K562 (cell line): Measurements from ENCODE around the gene HADH. TPM values are rescaled to one million over a fixed set of nuclear protein-coding genes. Genes with fewer than 3 reads are reported as not detected.
A peak's percentile ranks its signal among the peaks of the same experiment; 100 is the strongest.

Experiments used
- CBFB ChIP-seq: sonication (generic); formaldehyde crosslinking; IDR thresholded peaks from 2 replicates; pipeline ENCODE4 v1.4.0; 2020; ENCODE audit warnings: mild to moderate bottlenecking, missing genetic modification reagents
- CCNT2 ChIP-seq: IDR thresholded peaks from 2 replicates; pipeline ENCODE4 v1.6.1; 2011; ENCODE audit warnings: borderline replicate concordance, low read depth, mild to moderate bottlenecking, moderate library complexity, mixed read lengths, low read length; ENCODE audit not compliant: insufficient read length; ENCODE audit errors: extremely low read depth
- CSDE1 ChIP-seq, 2 experiments: fragments of 450-650 bp; IDR thresholded peaks; 2 replicates each; pipeline ENCODE4 v1.6.1; 2016; ENCODE audit warnings: mild to moderate bottlenecking in 1 of 2
- FOXA3 ChIP-seq, 2 experiments: fragments of 450-650 bp in 1 of 2; sonication (generic) in 1 of 2; formaldehyde crosslinking; IDR thresholded peaks in 1 of 2; conservative IDR thresholded peaks in 1 of 2; 2 replicates each; pipeline versions ENCODE4 v1.4.0 to v1.8.0; 2020 to 2022; ENCODE audit warnings: mild to moderate bottlenecking in 2 of 2, missing genetic modification reagents in 1 of 2
- GTF2E2 ChIP-seq: fragments of 200-800 bp; sonication (Bioruptor generic); IDR thresholded peaks from 2 replicates; pipeline ENCODE4 v1.6.1; 2016; ENCODE audit warnings: missing genetic modification characterization, missing compliant biosample characterization
- KAT7 ChIP-seq: sonication (generic); formaldehyde crosslinking; IDR thresholded peaks from 2 replicates; pipeline ENCODE4 v1.8.0; 2022; ENCODE audit warnings: missing genetic modification reagents, mild to moderate bottlenecking, borderline replicate concordance
- MBD2 ChIP-seq: sonication (generic); IDR thresholded peaks from 2 replicates; pipeline ENCODE4 v1.6.1; 2016; ENCODE audit warnings: low read depth, borderline replicate concordance
- NONO ChIP-seq, 2 experiments: fragments of 200-400 bp in 1 of 2; fragments of 450-650 bp in 1 of 2; formaldehyde crosslinking in 1 of 2; IDR thresholded peaks; 2 replicates each; pipeline ENCODE4 v1.6.1; 2017; ENCODE audit warnings: low read depth in 2 of 2, mild to moderate bottlenecking in 2 of 2, moderate library complexity in 2 of 2, low read length in 1 of 2
- PHF8 ChIP-seq: fragments of 200-600 bp; sonication (generic); IDR thresholded peaks from 2 replicates; pipeline ENCODE4 v1.6.1; 2012; ENCODE audit warnings: mixed run types, mild to moderate bottlenecking, inconsistent platforms, low read length, moderate library complexity, borderline replicate concordance
- POU5F1 ChIP-seq: fragments of 150-350 bp; IDR thresholded peaks from 2 replicates; pipeline ENCODE4 v1.6.1; 2014; ENCODE audit warnings: borderline replicate concordance, low read length, low read depth, mild to moderate bottlenecking; ENCODE audit not compliant: partially characterized antibody
- SP1 ChIP-seq: sonication (generic); formaldehyde crosslinking; IDR thresholded peaks from 2 replicates; pipeline ENCODE4 v1.8.1; 2022; ENCODE audit warnings: mild to moderate bottlenecking, missing genetic modification reagents
- SP2 ChIP-seq: IDR thresholded peaks from 2 replicates; pipeline ENCODE4 v1.6.1; 2011; ENCODE audit warnings: mild to moderate bottlenecking, low read depth, low read length, moderate library complexity; ENCODE audit not compliant: poor library complexity, severe bottlenecking; ENCODE audit errors: extremely low read depth
- ZC3H11A ChIP-seq: IDR thresholded peaks from 2 replicates; pipeline ENCODE4 v1.6.1; 2012; ENCODE audit warnings: low read depth, low read length, improper control_type of control experiment
- ZNF12 ChIP-seq: sonication (generic); formaldehyde crosslinking; IDR thresholded peaks from 2 replicates; pipeline ENCODE4 v1.4.0; 2020; ENCODE audit warnings: mild to moderate bottlenecking, missing genetic modification reagents
- ZNF224 ChIP-seq: sonication (generic); formaldehyde crosslinking; IDR thresholded peaks from 2 replicates; pipeline ENCODE4 v1.8.0; 2022; ENCODE audit warnings: mild to moderate bottlenecking, missing genetic modification reagents
- polyA plus RNA-seq, 8 experiments: library from polyadenylated mRNA; depleted of rRNA in 4 of 8; stranded (reverse) in 5 of 8; unstranded in 3 of 8; fragments of >200 nt; fragmentation: Nextera tagmentation in 2 of 8; fragmentation: Illumina TruSeq in 1 of 8; extraction: Ambion mirVana in 2 of 8; extraction: Trizol in 1 of 8; gene quantifications; 2 replicates each; pipeline versions ENCODE4 v1.2.1 to v1.2.3, GENCODE V29; 2011 to 2014; ENCODE audit warnings: inconsistent platforms in 1 of 8, missing spikeins in 1 of 8
- total RNA-seq, 7 experiments: library from RNA; depleted of rRNA in 6 of 7; stranded (reverse); fragments of >200 nt in 6 of 7; fragmentation: Illumina TruSeq in 2 of 7; extraction: Trizol in 2 of 7; gene quantifications; 2 replicates each; pipeline versions ENCODE4 v1.2.1 to v1.2.3, GENCODE V29; 2011 to 2021; ENCODE audit warnings: low replicate concordance in 1 of 7
- TF ChIP-seq, protein P1 (sequence below): fragments of 250-450 bp; sonication (Bioruptor Pico); IDR thresholded peaks from 2 replicates; pipeline ENCODE4 v1.5.0; 2021; ENCODE audit warnings: mild to moderate bottlenecking, moderate library complexity
- TF ChIP-seq, protein P2 (sequence below): fragments of 450-650 bp; IDR thresholded peaks from 2 replicates; pipeline ENCODE4 v1.6.1; 2016; ENCODE audit warnings: borderline replicate concordance

The HADH gene
- total and polyA plus RNA-seq, 9 of the 15 experiments (the other 6 are each of a cell fraction or from before 2014, with no cell fraction given): 9.4 to 73.3 (median 32.8) TPM

DNA sequence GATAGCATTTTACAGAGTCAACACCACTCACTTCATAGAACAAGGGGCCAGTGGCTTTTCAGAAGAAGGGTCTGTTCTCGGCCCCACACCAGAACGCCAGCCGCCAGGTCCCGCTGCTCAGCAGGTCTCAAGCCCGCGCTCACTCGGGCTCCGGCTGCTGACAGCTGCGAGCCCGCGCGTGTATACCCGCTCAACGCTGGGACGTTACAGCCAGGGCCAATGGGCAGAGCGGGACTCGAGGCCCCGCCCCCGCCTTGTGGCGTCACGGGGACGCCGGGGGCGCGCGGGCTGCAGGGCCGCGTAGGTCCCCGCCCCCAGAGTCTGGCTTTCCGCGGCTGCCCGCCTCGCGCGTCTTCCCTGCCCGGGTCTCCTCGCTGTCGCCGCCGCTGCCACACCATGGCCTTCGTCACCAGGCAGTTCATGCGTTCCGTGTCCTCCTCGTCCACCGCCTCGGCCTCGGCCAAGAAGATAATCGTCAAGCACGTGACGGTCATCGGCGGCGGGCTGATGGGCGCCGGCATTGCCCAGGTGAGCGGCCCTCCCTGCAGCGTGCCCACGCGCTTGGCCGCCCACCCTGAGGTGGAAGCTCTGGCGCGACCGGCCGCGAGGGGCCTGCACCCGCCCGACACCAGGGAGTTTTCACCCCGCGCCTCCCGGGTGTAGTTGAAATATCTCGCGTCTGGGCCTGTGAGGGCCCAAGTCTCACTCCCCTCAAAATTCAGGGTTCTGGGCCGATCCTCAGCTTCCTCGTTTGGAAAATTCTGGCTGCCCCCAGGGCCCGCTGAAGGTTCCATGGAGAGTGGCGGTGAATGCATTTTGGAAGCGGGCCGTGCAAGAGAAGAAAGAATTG is at the start of gene HADH (continued):
- TF ChIP-seq PHF8 (peak; percentile 96; the same call in 1 of the 2 replicates), ZC3H11A (no peak), GTF2E2 (tag) (no peak), SP1 (CRISPR knock-in tag) (peak; percentile 94), FOXA3 (CRISPR knock-in tag; conservative IDR thresholded peaks at IDR 0.05 in 1 of 2, IDR thresholded peaks at IDR 0.05 in 1 of 2) (no peak), CBFB (CRISPR knock-in tag) (0 out of 2 replicates have a peak, but pooled peaks have one; percentile 26), POU5F1 (no peak), MBD2 (no peak; the same call in 1 of the 2 replicates), CCNT2 (peak; percentile 76), NONO (IDR thresholded peaks at IDR 0.05; ENCODE audit: low read depth in 2 of 2, low read length in 1 of 2) (peak; percentile 10 to 48; a peak in 1 of 4 replicates), SP2 (no peak), ZNF12 (CRISPR knock-in tag) (peak; percentile 29; the same call in 1 of the 2 replicates), ZNF224 (CRISPR knock-in tag) (0 out of 2 replicates have a peak, but pooled peaks have one; percentile 48), KAT7 (CRISPR knock-in tag) (no peak), CSDE1 (IDR thresholded peaks at IDR 0.05) (no peak)
- TF ChIP-seq, protein P1, sequence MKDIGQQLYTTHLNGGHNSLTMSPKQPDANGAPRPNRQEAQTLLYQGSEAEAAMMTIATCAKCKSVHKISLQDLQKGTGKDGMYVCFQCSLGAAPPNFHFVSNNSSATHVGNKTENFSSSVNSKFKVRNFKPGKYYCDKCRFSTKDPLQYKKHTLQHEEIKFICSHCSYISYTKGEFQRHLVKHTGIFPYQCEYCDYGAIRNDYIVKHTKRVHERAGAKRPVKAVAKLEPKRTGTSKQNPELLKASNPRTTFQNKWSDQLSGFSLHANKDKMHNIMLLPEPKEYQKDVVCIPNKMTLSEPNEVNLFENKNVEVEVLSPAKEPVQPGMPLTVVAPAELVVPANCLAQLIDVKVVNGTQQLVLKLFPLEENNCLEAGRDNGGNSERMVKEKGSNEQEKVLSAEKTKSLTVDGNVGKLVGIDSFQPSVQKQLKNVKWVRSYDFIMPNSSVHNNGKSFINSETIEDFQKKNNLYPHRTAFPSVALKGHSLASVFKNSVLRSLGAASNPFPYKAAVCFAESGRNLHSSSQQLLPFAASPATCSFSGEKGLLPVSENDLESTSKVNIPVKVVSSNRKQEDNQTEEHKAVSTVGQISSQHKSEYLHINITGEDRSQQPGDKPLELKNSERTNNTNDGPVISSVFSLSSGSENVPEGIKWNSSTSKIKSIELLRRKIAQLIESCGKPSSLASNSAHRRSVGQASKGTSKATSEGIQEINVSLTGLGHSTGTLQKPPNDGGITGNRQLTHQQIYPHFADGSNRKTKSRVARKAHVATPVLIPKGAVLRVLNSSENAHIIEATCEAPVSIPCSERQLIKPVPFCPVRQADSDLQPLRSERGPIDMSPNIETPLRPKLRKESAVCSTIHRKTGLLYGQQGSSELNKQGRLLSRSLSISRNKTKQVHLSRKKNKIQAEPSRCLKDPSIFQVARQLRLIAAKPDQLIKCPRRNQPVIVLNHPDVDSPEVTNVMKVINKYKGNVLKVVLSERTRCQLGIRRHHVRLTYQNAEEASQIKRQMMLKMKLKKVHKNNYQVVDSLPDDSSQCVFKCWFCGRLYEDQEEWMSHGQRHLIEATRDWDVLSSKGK (CRISPR knock-in tag): no peak
- TF ChIP-seq, protein P2, sequence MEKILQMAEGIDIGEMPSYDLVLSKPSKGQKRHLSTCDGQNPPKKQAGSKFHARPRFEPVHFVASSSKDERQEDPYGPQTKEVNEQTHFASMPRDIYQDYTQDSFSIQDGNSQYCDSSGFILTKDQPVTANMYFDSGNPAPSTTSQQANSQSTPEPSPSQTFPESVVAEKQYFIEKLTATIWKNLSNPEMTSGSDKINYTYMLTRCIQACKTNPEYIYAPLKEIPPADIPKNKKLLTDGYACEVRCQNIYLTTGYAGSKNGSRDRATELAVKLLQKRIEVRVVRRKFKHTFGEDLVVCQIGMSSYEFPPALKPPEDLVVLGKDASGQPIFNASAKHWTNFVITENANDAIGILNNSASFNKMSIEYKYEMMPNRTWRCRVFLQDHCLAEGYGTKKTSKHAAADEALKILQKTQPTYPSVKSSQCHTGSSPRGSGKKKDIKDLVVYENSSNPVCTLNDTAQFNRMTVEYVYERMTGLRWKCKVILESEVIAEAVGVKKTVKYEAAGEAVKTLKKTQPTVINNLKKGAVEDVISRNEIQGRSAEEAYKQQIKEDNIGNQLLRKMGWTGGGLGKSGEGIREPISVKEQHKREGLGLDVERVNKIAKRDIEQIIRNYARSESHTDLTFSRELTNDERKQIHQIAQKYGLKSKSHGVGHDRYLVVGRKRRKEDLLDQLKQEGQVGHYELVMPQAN: peak; percentile 6; the same call in 1 of the 2 replicates
